C4-2B (cell line): ENCODE measurements around the gene WDR27.

ENCODE experiments used
- CTCF ChIP-seq: fragments of 450-650 bp; conservative IDR thresholded peaks from 2 replicates; pipeline ENCODE4 v1.5.1; 2017; ENCODE audit warnings: mild to moderate bottlenecking
- ZFX ChIP-seq: fragments of 450-650 bp; IDR thresholded peaks from 2 replicates; pipeline ENCODE4 v1.6.1; 2017

- TF ChIP-seq CTCF = no peak
- TF ChIP-seq ZFX = no peak
Observed at GRCh38 chr6:169587975-169588374, 113.9 kb downstream of the WDR27 start.
